GM12873 (cell line): Measurements from ENCODE around the gene DNAJC8.

Experiments used
- CTCF ChIP-seq: IDR thresholded peaks from 2 replicates; pipeline ENCODE4 v1.5.1; 2012; ENCODE audit warnings: low read depth, mild to moderate bottlenecking, moderate library complexity, low read length, control low read depth; ENCODE audit not compliant: insufficient read depth; ENCODE audit errors: missing control alignments

DNAJC8 gene

GRCh38 chr1:28273216-28273860 lies 40.5 kb upstream of the DNAJC8 start:
- TF ChIP-seq CTCF = no peak

GRCh38 chr1:28272215-28272852 lies 39.5 kb upstream of the DNAJC8 start:
- TF ChIP-seq CTCF = no peak

GRCh38 chr1:28269529-28269928 lies 36.7 kb upstream of the DNAJC8 start:
- TF ChIP-seq CTCF = no peak

- no peak for TF ChIP-seq CTCF
Observed at GRCh38 chr1:28267633-28268032, 34.8 kb upstream of the DNAJC8 start.

- TF ChIP-seq CTCF = no peak
Observed at GRCh38 chr1:28266920-28267322, 34.1 kb upstream of the DNAJC8 start.

GRCh38 chr1:28265577-28265976 lies 32.7 kb upstream of the DNAJC8 start:
- no peak for TF ChIP-seq CTCF

GRCh38 chr1:28264897-28265296 lies 32.1 kb upstream of the DNAJC8 start:
- no peak for TF ChIP-seq CTCF
